ENCODE data around the gene PKNOX2. TPM values are rescaled to one million over a fixed set of nuclear protein-coding genes. Genes with fewer than 3 reads are reported as not detected.

PKNOX2 gene
- total and polyA plus RNA-seq, 9 of the 15 experiments (the other 6 are each of a cell fraction or from before 2014, with no cell fraction given): not detected

GRCh38 chr11:125239585-125240560 lies 75.3 kb downstream of the PKNOX2 start (continued):
- TF ChIP-seq TEAD2 (tag; IDR thresholded peaks at IDR 0.05) (no peak), ARID3A (IDR thresholded peaks at IDR 0.05; ENCODE audit: borderline replicate concordance, low read depth, low read length) (no peak), CHD4 (IDR thresholded peaks at IDR 0.05; ENCODE audit: insufficient read depth, insufficient replicate concordance, low read depth, low read length, poor library complexity, severe bottlenecking) (no peak)

GRCh38 chr11:125241104-125241503 lies 76.6 kb downstream of the PKNOX2 start:
- Histone ChIP-seq H2AFZ (ENCODE audit: low read depth, low read length) (no peak overlapping the region), H3K4me1 (replicated peaks in 1 of 2; ENCODE audit: control insufficient read depth in 2 of 2, insufficient read depth in 2 of 2, low read length in 2 of 2) (no peaks in the 10 kb centered on the region), H3K79me2 (ENCODE audit: control insufficient read depth, insufficient read depth, low read length) (no peaks in the 10 kb centered on the region), H3K36me3 (ENCODE audit: control insufficient read depth, insufficient read depth, low read length) (no peaks in the 10 kb centered on the region), H3K27ac (ENCODE audit: extremely low read depth, low read depth, low read length) (no peak overlapping the region), H3K9me1 (ENCODE audit: control insufficient read depth, insufficient read depth, low read length) (no peaks in the 10 kb centered on the region), H3K9ac (ENCODE audit: insufficient read depth in 1 of 2, low read depth in 2 of 2, low read length in 2 of 2) (no peak overlapping the region), H3K4me3 (no peak overlapping the region), H4K20me1 (replicated peaks; ENCODE audit: control insufficient read depth, insufficient read depth, low read length) (no peaks in the 10 kb centered on the region), H3K27me3 (ENCODE audit: control insufficient read depth in 2 of 2, insufficient read depth in 2 of 2, low read length in 2 of 2) (peaks cover 13 to 51% of the 10 kb centered on the region in 2 experiments; a peak in 4 of 5 replicates), H3K4me2 (ENCODE audit: insufficient read depth, low read length) (no peak overlapping the region), H3K9me3 (replicated peaks; ENCODE audit: control insufficient read depth, insufficient read depth, low read depth, low read length) (no peaks in the 10 kb centered on the region)
- intact Hi-C loops (cut with micrococcal nuclease) (no loop called here), in situ Hi-C loops (cut with MboI) (no loop called here)
- FAIRE-seq (no peak), DNase-seq (ENCODE audit: extremely low read depth in 1 of 4, low spot score in 3 of 4) (peak in 1 of 4 experiments; percentile 9), ATAC-seq (0 out of 3 replicates have a peak, but pooled peaks have one; percentile 23)
- 2% methylated on average over 5 of the region's 5 CpGs for WGBS (ENCODE audit: insufficient coverage, low coverage, missing lambda C conversion rate)
- BruUV-seq (replicated peaks): no TSS peak
- CTCF ChIA-PET (ENCODE audit: low intra/inter-chr PET ratio): no interaction called here
- POLR2A ChIA-PET: interaction anchor here (0.6 to 1.2 kb wide), 2 partner anchors 16 to 22 kb away, joined by 3 read pairs; no protein-coding TSS in a partner anchor
- TF ChIP-seq MEF2D (tag; conservative IDR thresholded peaks at IDR 0.05; ENCODE audit: low read depth): no peak
- TF ChIP-seq E2F1 (CRISPR knock-in tag; IDR thresholded peaks at IDR 0.05): no peak
- TF ChIP-seq XRCC5 (IDR thresholded peaks at IDR 0.05; ENCODE audit: low read depth, low read length): no peak
- TF ChIP-seq THRA (IDR thresholded peaks at IDR 0.05): no peak
- TF ChIP-seq RBM25 (IDR thresholded peaks at IDR 0.05; ENCODE audit: low read depth, low read length, severe bottlenecking): peak; percentile 28
- no peak for TF ChIP-seq KDM2B (CRISPR knock-in tag; IDR thresholded peaks at IDR 0.05)
- no peak for TF ChIP-seq HDAC6 (IDR thresholded peaks at IDR 0.05; ENCODE audit: low read depth, low read length)
- TF ChIP-seq MTF1 (CRISPR knock-in tag; IDR thresholded peaks at IDR 0.05; ENCODE audit: borderline replicate concordance): no peak
